Measurements from ENCODE around the gene XXYLT1. TPM values are rescaled to one million over a fixed set of nuclear protein-coding genes. Genes with fewer than 3 reads are reported as not detected.
A peak's percentile ranks its signal among the peaks of the same experiment; 100 is the strongest.

The XXYLT1 gene
- total and polyA plus RNA-seq, 10 of the 15 experiments (the other 5 are each of a cell fraction or from before 2014, with no cell fraction given): 1.2 to 14.2 (median 9.3) TPM

- TF ChIP-seq CUX1 (IDR thresholded peaks at IDR 0.05; ENCODE audit: insufficient replicate concordance, low read depth, low read length): no peak
- no peak for TF ChIP-seq E2F8 (IDR thresholded peaks at IDR 0.05; ENCODE audit: low read depth, partially characterized antibody)
- no peak for TF ChIP-seq ZNF592 (IDR thresholded peaks at IDR 0.05)
- TF ChIP-seq RCOR1 (conservative IDR thresholded peaks at IDR 0.05; ENCODE audit: low read depth, low read length): no peak
- no peak for TF ChIP-seq JUND (IDR thresholded peaks at IDR 0.05; ENCODE audit: low read depth, low read length)
- TF ChIP-seq HDAC6 (IDR thresholded peaks at IDR 0.05; ENCODE audit: unreplicated experiment): no peak
- no peak for TF ChIP-seq TARDBP (IDR thresholded peaks at IDR 0.05; ENCODE audit: borderline replicate concordance)
- TF ChIP-seq SIX5 (IDR thresholded peaks at IDR 0.05; ENCODE audit: low read depth, low read length, severe bottlenecking): no peak
- no peak for TF ChIP-seq MYB (IDR thresholded peaks at IDR 0.05; ENCODE audit: borderline replicate concordance, low read depth, low read length)
- TF ChIP-seq TAF1 (IDR thresholded peaks at IDR 0.05; ENCODE audit: borderline replicate concordance, low read depth, low read length): no peak
- TF ChIP-seq NR2F1 (conservative IDR thresholded peaks at IDR 0.05): peak; percentile 91
- TF ChIP-seq RUNX3 (IDR thresholded peaks at IDR 0.05; ENCODE audit: low read length): peak; percentile 86
- TF ChIP-seq SKIL (IDR thresholded peaks at IDR 0.05; ENCODE audit: low read depth, poor library complexity, severe bottlenecking): peak; percentile 68
- no peak for TF ChIP-seq ZNF274 (IDR thresholded peaks at IDR 0.05; ENCODE audit: insufficient read depth, insufficient read length)
- TF ChIP-seq FOS (IDR thresholded peaks at IDR 0.05; ENCODE audit: borderline replicate concordance, extremely low read depth, insufficient read length): no peak
- no peak for TF ChIP-seq PAX8 (IDR thresholded peaks at IDR 0.05)
- no peak for TF ChIP-seq CBX3 (IDR thresholded peaks at IDR 0.05; ENCODE audit: borderline replicate concordance, low read depth)
Measured at GRCh38 chr3:195208183-195208582, 62.8 kb downstream of the XXYLT1 start (continued).
